Skeletal muscle satellite cell (primary cell): ENCODE measurements around the gene PDHB.

Experiments
- H3K27me3 ChIP-seq: 2 replicates; pipeline ENCODE4 v1.7.0; 2013; ENCODE audit warnings: low read length; ENCODE audit not compliant: control insufficient read depth, insufficient read depth
- H3K36me3 ChIP-seq: 2 replicates; pipeline ENCODE4 v1.7.0; 2013; ENCODE audit warnings: mild to moderate bottlenecking, control low read depth, low read length; ENCODE audit not compliant: insufficient read depth
- H3K4me1 ChIP-seq: 2 replicates; pipeline ENCODE4 v1.7.0; 2013; ENCODE audit warnings: low read length; ENCODE audit not compliant: control insufficient read depth, insufficient read depth
- H3K4me2 ChIP-seq: 2 replicates; pipeline ENCODE4 v1.7.0; 2013; ENCODE audit warnings: mild to moderate bottlenecking, low read length
- H3K4me3 ChIP-seq: 2 replicates; pipeline ENCODE4 v1.7.0; 2013; ENCODE audit warnings: low read length
- H3K9ac ChIP-seq: 2 replicates; pipeline ENCODE4 v1.7.0; 2013; ENCODE audit warnings: mild to moderate bottlenecking, low read depth, low read length, moderate library complexity
- H3K9me3 ChIP-seq: replicated peaks from 2 replicates; pipeline ENCODE4 v1.7.0; 2013; ENCODE audit warnings: mild to moderate bottlenecking, control low read depth, low read length

PDHB gene

GRCh38 chr3:58434511-58434910 lies 879 bp upstream of the PDHB start:
- Histone ChIP-seq H3K27me3 (no peaks in the 10 kb centered on the region), H3K9ac (no peak overlapping the region), H3K9me3 (no peaks in the 10 kb centered on the region), H3K4me1 (peaks cover 16% of the 10 kb centered on the region), H3K36me3 (peaks cover 23% of the 10 kb centered on the region), H3K4me2 (no peak overlapping the region), H3K4me3 (no peak overlapping the region)

GRCh38 chr3:58434168-58434504 lies 504 bp upstream of the PDHB start:
- Histone ChIP-seq H3K9me3 (no peaks in the 10 kb centered on the region), H3K9ac (peak overlapping the region; percentile 13), H3K4me2 (peak overlapping the region; percentile 74), H3K27me3 (no peaks in the 10 kb centered on the region), H3K4me3 (peak overlapping the region; percentile 100), H3K36me3 (peaks cover 27% of the 10 kb centered on the region), H3K4me1 (peaks cover 16% of the 10 kb centered on the region)

GRCh38 chr3:58432905-58433304 lies 727 bp downstream of the PDHB start:
- Histone ChIP-seq H3K4me1 (peaks cover 16% of the 10 kb centered on the region), H3K4me3 (peak overlapping the region; percentile 100), H3K4me2 (peak overlapping the region; percentile 86), H3K27me3 (no peaks in the 10 kb centered on the region), H3K9ac (peak overlapping the region; percentile 93), H3K9me3 (no peaks in the 10 kb centered on the region), H3K36me3 (peaks cover 40% of the 10 kb centered on the region)

GRCh38 chr3:58429657-58430056 lies 4.0 kb downstream of the PDHB start:
- Histone ChIP-seq H3K4me3 (no peak overlapping the region), H3K27me3 (no peaks in the 10 kb centered on the region), H3K4me2 (no peak overlapping the region), H3K4me1 (peaks cover 9% of the 10 kb centered on the region), H3K9ac (no peak overlapping the region), H3K36me3 (peaks cover 59% of the 10 kb centered on the region), H3K9me3 (no peaks in the 10 kb centered on the region)

- Histone ChIP-seq H3K4me2 (no peak overlapping the region), H3K27me3 (no peaks in the 10 kb centered on the region), H3K36me3 (peaks cover 77% of the 10 kb centered on the region), H3K9me3 (no peaks in the 10 kb centered on the region), H3K9ac (no peak overlapping the region), H3K4me1 (no peaks in the 10 kb centered on the region), H3K4me3 (no peak overlapping the region)
Measured at GRCh38 chr3:58427661-58428361, 5.8 kb downstream of the PDHB start.

- Histone ChIP-seq H3K9me3 (no peaks in the 10 kb centered on the region), H3K4me3 (no peak overlapping the region), H3K36me3 (peaks cover 83% of the 10 kb centered on the region), H3K9ac (no peak overlapping the region), H3K27me3 (no peaks in the 10 kb centered on the region), H3K4me2 (no peak overlapping the region), H3K4me1 (no peaks in the 10 kb centered on the region)
Measured at GRCh38 chr3:58425782-58426181, 7.8 kb downstream of the PDHB start.

GRCh38 chr3:58424613-58425012 lies 9.0 kb downstream of the PDHB start:
- H3K4me2 ChIP-seq, result no peak overlapping the region
- no peaks in the 10 kb centered on the region for H3K27me3 ChIP-seq
- no peaks in the 10 kb centered on the region for H3K9me3 ChIP-seq
- peaks cover 73% of the 10 kb centered on the region for H3K36me3 ChIP-seq
- peaks cover 9% of the 10 kb centered on the region for H3K4me1 ChIP-seq
- H3K4me3 ChIP-seq, result no peak overlapping the region
- H3K9ac ChIP-seq, result no peak overlapping the region

- no peaks in the 10 kb centered on the region for H3K9me3 ChIP-seq
- H3K4me1 ChIP-seq, result peaks cover 10% of the 10 kb centered on the region
- H3K4me2 ChIP-seq, result no peak overlapping the region
- no peak overlapping the region for H3K4me3 ChIP-seq
- no peaks in the 10 kb centered on the region for H3K27me3 ChIP-seq
- H3K36me3 ChIP-seq, result peaks cover 56% of the 10 kb centered on the region
- H3K9ac ChIP-seq, result no peak overlapping the region
Measured at GRCh38 chr3:58422756-58423325, 10.8 kb downstream of the PDHB start.

- Histone ChIP-seq H3K4me3 (no peak overlapping the region), H3K9me3 (no peaks in the 10 kb centered on the region), H3K27me3 (no peaks in the 10 kb centered on the region), H3K4me1 (peaks cover 10% of the 10 kb centered on the region), H3K9ac (no peak overlapping the region), H3K4me2 (no peak overlapping the region), H3K36me3 (peaks cover 45% of the 10 kb centered on the region)
Measured at GRCh38 chr3:58421004-58421403, 12.6 kb downstream of the PDHB start.

- H3K9me3 ChIP-seq, result no peaks in the 10 kb centered on the region
- peak overlapping the region; percentile 7 for H3K9ac ChIP-seq
- H3K27me3 ChIP-seq, result no peaks in the 10 kb centered on the region
- H3K4me2 ChIP-seq, result no peak overlapping the region
- no peak overlapping the region for H3K4me3 ChIP-seq
- H3K4me1 ChIP-seq, result peaks cover 10% of the 10 kb centered on the region
- H3K36me3 ChIP-seq, result peaks cover 47% of the 10 kb centered on the region
Measured at GRCh38 chr3:58419780-58420507, 13.7 kb downstream of the PDHB start.

- Histone ChIP-seq H3K27me3 (no peaks in the 10 kb centered on the region), H3K9ac (no peak overlapping the region), H3K36me3 (peaks cover 35% of the 10 kb centered on the region), H3K4me3 (no peak overlapping the region), H3K9me3 (no peaks in the 10 kb centered on the region), H3K4me1 (peaks cover 13% of the 10 kb centered on the region), H3K4me2 (no peak overlapping the region)
Measured at GRCh38 chr3:58418227-58418626, 15.4 kb downstream of the PDHB start.
